ENCODE measurements around the gene TBC1D8B. TPM values are rescaled to one million over a fixed set of nuclear protein-coding genes. Genes with fewer than 3 reads are reported as not detected.
A peak's percentile ranks its signal among the peaks of the same experiment; 100 is the strongest.

TBC1D8B gene
- total RNA-seq, 4 donors from 2014 or later: 3.7 to 13.5 (median 7.1) TPM

- 81% methylated on average over 1 of the region's 1 CpG; no CpG with 5 or more reads in 1 of the 2 donors for WGBS, 2 donors (ENCODE audit: low coverage in 1 of 2)
- Histone ChIP-seq H3K27me3 (no peaks in the 10 kb centered on the region), H3K4me1 (peaks cover 0 to 6% (median 0%) of the 10 kb centered on the region in 4 donors), H3K36me3 (no peaks in the 10 kb centered on the region), H3K27ac (no peak within 1 kb of the TSS), H3K4me3 (no peak within 1 kb of the TSS), H3K9me3 (no peaks in the 10 kb centered on the region)
- no peak for DNase-seq
- TF ChIP-seq CTCF (IDR thresholded peaks at IDR 0.05): no peak
- no peak for TF ChIP-seq POLR2AphosphoS5 (IDR thresholded peaks at IDR 0.05)
- TF ChIP-seq POLR2A (IDR thresholded peaks at IDR 0.05): no peak
- no peak for TF ChIP-seq EP300 (IDR thresholded peaks at IDR 0.05; ENCODE audit: low read depth)
- in situ Hi-C loops (cut with MboI; ENCODE audit: low pct_ligation_motif_present in 1 of 4, low pct_unique_long_range_greater_than_20kb in 1 of 4, low sequenced_read_pairs in 3 of 4) (no loop called here), intact Hi-C loops (cut with DNase I; ENCODE audit: low total_unique reads) (no loop called here)
These were observed 100.9 kb downstream of the TBC1D8B start, which contains the start of gene RIPPLY1 for GRCh38 chrX:106903291-106903824. Gene RIPPLY1, minus strand, starts transcription at chrX:106903341. Its CDS starts 54 bp downstream, at chrX:106903287.

DNA sequence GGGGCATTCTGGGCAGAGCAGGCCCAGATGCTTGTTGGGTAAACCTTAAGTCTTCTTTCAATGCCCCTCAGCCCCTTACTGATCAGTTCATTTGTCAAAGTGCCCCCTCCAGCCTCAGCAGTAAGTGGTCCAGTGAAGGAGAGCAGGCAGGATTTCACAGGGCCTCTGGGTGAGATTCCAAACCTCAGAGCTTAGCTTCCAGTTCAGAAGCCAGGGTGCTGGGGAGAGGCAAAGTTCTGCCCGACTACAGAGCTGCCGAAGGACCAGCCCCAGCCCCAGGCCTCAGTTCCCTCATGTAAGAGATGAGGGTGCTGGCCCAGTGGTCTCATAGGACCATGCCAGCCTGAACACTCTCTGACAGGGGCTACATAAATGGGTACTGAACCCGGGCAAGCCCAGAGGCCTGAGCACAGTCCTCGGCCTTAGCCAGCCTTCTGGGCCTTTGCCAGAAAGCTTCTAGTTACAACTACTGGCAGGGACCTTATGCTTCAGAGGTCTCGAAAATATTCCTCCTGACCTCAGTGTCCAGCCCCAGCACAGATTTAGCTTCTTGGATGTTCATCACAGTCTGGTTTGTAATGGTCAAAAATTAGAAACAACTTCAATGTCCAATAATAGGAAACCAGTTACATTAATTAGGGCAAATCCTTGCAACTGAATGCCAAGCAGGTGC is 101.5 kb downstream of the TBC1D8B start:
- no peak for DNase-seq
- H3K9me3 ChIP-seq: no peaks in the 10 kb centered on the region
- no peaks in the 10 kb centered on the region for H3K36me3 ChIP-seq
- no peak overlapping the region for H3K27ac ChIP-seq
- H3K4me3 ChIP-seq: no peak overlapping the region
- H3K4me1 ChIP-seq: peaks cover 0 to 6% (median 0%) of the 10 kb centered on the region in 4 donors
- no peaks in the 10 kb centered on the region for H3K27me3 ChIP-seq
- in situ Hi-C loops (cut with MboI; ENCODE audit: low pct_ligation_motif_present in 1 of 4, low pct_unique_long_range_greater_than_20kb in 1 of 4, low sequenced_read_pairs in 3 of 4) (no loop called here), intact Hi-C loops (cut with DNase I; ENCODE audit: low total_unique reads) (no loop called here)
- TF ChIP-seq POLR2A (IDR thresholded peaks at IDR 0.05) (no peak), EP300 (IDR thresholded peaks at IDR 0.05; ENCODE audit: low read depth) (no peak), POLR2AphosphoS5 (IDR thresholded peaks at IDR 0.05) (no peak), CTCF (IDR thresholded peaks at IDR 0.05) (no peak)
- 90% methylated on average over 2 of the region's 5 CpGs; no CpG with 5 or more reads in 1 of the 2 donors for WGBS, 2 donors (ENCODE audit: low coverage in 1 of 2)

GRCh38 chrX:106905064-106905708 is 102.7 kb downstream of the TBC1D8B start:
- in situ Hi-C loops (cut with MboI; ENCODE audit: low pct_ligation_motif_present in 1 of 4, low pct_unique_long_range_greater_than_20kb in 1 of 4, low sequenced_read_pairs in 3 of 4): no loop called here
- H3K36me3 ChIP-seq: no peaks in the 10 kb centered on the region
- no peak overlapping the region for H3K4me3 ChIP-seq
- no peaks in the 10 kb centered on the region for H3K9me3 ChIP-seq
- DNase-seq: no peak
- WGBS, 2 donors (ENCODE audit: low coverage in 1 of 2): 61 to 80% methylated on average over 1 to 5 of the region's 5 CpGs
- H3K27ac ChIP-seq: peak overlapping the region in 1 of 4 donors; percentile 2
- TF ChIP-seq POLR2A (IDR thresholded peaks at IDR 0.05) (no peak), EP300 (IDR thresholded peaks at IDR 0.05; ENCODE audit: low read depth) (no peak), POLR2AphosphoS5 (IDR thresholded peaks at IDR 0.05) (no peak), CTCF (IDR thresholded peaks at IDR 0.05) (no peak)
- no peaks in the 10 kb centered on the region for H3K27me3 ChIP-seq
- H3K4me1 ChIP-seq: peaks cover 0 to 6% (median 0%) of the 10 kb centered on the region in 4 donors
- intact Hi-C loops (cut with DNase I; ENCODE audit: low total_unique reads): no loop called here

GRCh38 chrX:106906361-106906760 is 103.9 kb downstream of the TBC1D8B start:
- Histone ChIP-seq H3K27me3 (no peaks in the 10 kb centered on the region), H3K36me3 (no peaks in the 10 kb centered on the region), H3K4me3 (no peak overlapping the region), H3K9me3 (no peaks in the 10 kb centered on the region), H3K4me1 (peaks cover 0 to 6% (median 0%) of the 10 kb centered on the region in 4 donors), H3K27ac (no peak overlapping the region)
- no peak for TF ChIP-seq EP300 (IDR thresholded peaks at IDR 0.05; ENCODE audit: low read depth)
- TF ChIP-seq POLR2AphosphoS5 (IDR thresholded peaks at IDR 0.05): no peak
- TF ChIP-seq POLR2A (IDR thresholded peaks at IDR 0.05): no peak
- no peak for TF ChIP-seq CTCF (IDR thresholded peaks at IDR 0.05)
- intact Hi-C loops (cut with DNase I; ENCODE audit: low total_unique reads): no loop called here
- in situ Hi-C loops (cut with MboI; ENCODE audit: low pct_ligation_motif_present in 1 of 4, low pct_unique_long_range_greater_than_20kb in 1 of 4, low sequenced_read_pairs in 3 of 4): no loop called here
- no peak for DNase-seq
- WGBS, 2 donors (ENCODE audit: low coverage in 1 of 2): 50% methylated on average over 6 of the region's 6 CpGs; no CpG with 5 or more reads in 1 of the 2 donors
